ACC112 (cell line): ENCODE results near the gene IRGQ.

ENCODE experiments used
- H2AFZ ChIP-seq: fragments of 200-600 bp; sonication (generic); one replicate; pipeline ENCODE4 v1.6.0; 2017; ENCODE audit warnings: antibody characterized with exemption, low read length; ENCODE audit not compliant: unreplicated experiment
- H3K27ac ChIP-seq: fragments of 200-600 bp; sonication (generic); 2 replicates; pipeline ENCODE4 v1.5.1; 2014; ENCODE audit warnings: low read depth, mild to moderate bottlenecking, antibody characterized with exemption, low read length, moderate library complexity
- H3K27me3 ChIP-seq: fragments of 200-600 bp; sonication (generic); 2 replicates; pipeline ENCODE4 v1.6.1; 2014; ENCODE audit warnings: mild to moderate bottlenecking, antibody characterized with exemption, low read length, moderate library complexity, mixed read lengths; ENCODE audit not compliant: insufficient read depth
- H3K36me3 ChIP-seq: fragments of 200-600 bp; sonication (generic); 2 replicates; pipeline ENCODE4 v1.6.1; 2016; ENCODE audit warnings: mild to moderate bottlenecking, antibody characterized with exemption, low read length, moderate library complexity, mixed read lengths; ENCODE audit not compliant: insufficient read depth
- H3K4me1 ChIP-seq: fragments of 200-600 bp; sonication (generic); one replicate; pipeline ENCODE4 v1.6.1; 2016; ENCODE audit warnings: low read length, mixed read lengths; ENCODE audit not compliant: insufficient read depth, unreplicated experiment, control insufficient read depth
- H3K4me3 ChIP-seq: fragments of 200-600 bp; sonication (generic); 2 replicates; pipeline ENCODE4 v1.5.1; 2014; ENCODE audit warnings: mild to moderate bottlenecking, low read depth, low read length
- H3K79me2 ChIP-seq: fragments of 200-600 bp; sonication (generic); one replicate; pipeline ENCODE4 v1.6.0; 2016; ENCODE audit warnings: low read length; ENCODE audit not compliant: control insufficient read depth, unreplicated experiment, insufficient read depth

Gene IRGQ

GRCh38 chr19:43595999-43596841, at the start of gene IRGQ, which contains the start of gene ZNF576:
Gene IRGQ, minus strand, starts transcription at chr19:43596134. Its CDS starts 796 bp downstream, at chr19:43595338.
Gene ZNF576, plus strand, starts transcription at chr19:43596595. Its CDS starts 514 bp downstream, at chr19:43597109.
- peak within 1 kb of the TSS; percentile 84 for H2AFZ ChIP-seq
- H3K4me1 ChIP-seq = peaks cover 10% of the 10 kb centered on the region
- H3K4me3 ChIP-seq = peak within 1 kb of the TSS; percentile 91
- peaks cover 32% of the 10 kb centered on the region for H3K79me2 ChIP-seq
- peak within 1 kb of the TSS; percentile 94 for H3K27ac ChIP-seq
- no peaks in the 10 kb centered on the region for H3K36me3 ChIP-seq
- no peaks in the 10 kb centered on the region for H3K27me3 ChIP-seq

GRCh38 chr19:43644181-43644580, 48.2 kb upstream of the IRGQ start:
- Histone ChIP-seq H3K4me3 (no peak overlapping the region), H3K79me2 (no peaks in the 10 kb centered on the region), H3K4me1 (no peaks in the 10 kb centered on the region), H3K27ac (no peak overlapping the region), H3K36me3 (peaks cover 6% of the 10 kb centered on the region; the same call in 1 of the 2 replicates), H2AFZ (no peak overlapping the region), H3K27me3 (peaks cover 7% of the 10 kb centered on the region)

DNA sequence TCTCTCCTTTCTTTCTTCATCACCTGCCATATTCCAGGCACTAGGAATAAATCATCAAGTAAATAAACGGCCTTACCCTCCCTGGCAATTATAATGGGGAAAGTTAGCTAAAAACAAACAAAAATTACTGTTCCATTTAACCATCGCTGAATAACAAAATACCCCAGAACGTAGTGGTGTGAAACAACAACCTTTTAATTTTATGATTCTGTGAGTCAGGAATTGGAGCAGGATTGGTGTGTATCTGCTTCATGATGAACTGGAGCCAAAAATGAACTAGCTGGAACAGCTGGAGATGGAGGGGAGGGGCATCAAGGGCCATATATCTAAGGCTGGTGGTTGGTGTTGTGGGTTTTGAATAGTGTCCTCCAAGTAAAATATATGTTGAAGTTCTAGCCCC, 47.4 kb upstream of the IRGQ start:
- no peaks in the 10 kb centered on the region for H3K4me1 ChIP-seq
- H3K27me3 ChIP-seq = peaks cover 15% of the 10 kb centered on the region
- H3K4me3 ChIP-seq = no peak overlapping the region
- no peak overlapping the region for H2AFZ ChIP-seq
- no peaks in the 10 kb centered on the region for H3K79me2 ChIP-seq
- H3K36me3 ChIP-seq = peaks cover 3% of the 10 kb centered on the region; the same call in 1 of the 2 replicates
- no peak overlapping the region for H3K27ac ChIP-seq

- Histone ChIP-seq H3K27ac (no peak overlapping the region), H3K4me1 (no peaks in the 10 kb centered on the region), H2AFZ (no peak overlapping the region), H3K79me2 (no peaks in the 10 kb centered on the region), H3K27me3 (peaks cover 23% of the 10 kb centered on the region), H3K4me3 (no peak overlapping the region), H3K36me3 (peaks cover 3% of the 10 kb centered on the region; the same call in 1 of the 2 replicates)
These were observed 46.6 kb upstream of the IRGQ start for GRCh38 chr19:43642531-43642930.

DNA sequence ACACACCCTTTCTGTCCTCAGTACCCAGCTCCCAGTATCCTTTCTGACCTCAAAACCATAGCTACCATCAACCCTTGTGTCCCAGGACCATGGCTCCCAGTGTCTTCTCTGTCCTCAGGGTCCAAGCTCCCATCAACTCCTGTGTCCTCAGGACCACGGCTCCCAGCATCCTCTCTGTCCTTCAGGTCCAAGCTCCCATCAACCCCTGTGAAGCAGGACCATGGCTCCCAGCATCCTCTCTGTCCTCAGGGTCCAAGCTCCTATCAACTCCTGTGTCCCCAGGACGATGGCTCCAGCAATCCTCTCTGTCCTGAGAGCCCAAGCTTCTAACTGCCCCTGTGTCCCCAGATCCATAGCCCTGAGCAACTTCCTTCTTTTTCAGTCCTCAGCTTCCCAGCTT, 45.4 kb upstream of the IRGQ start:
- Histone ChIP-seq H3K79me2 (no peaks in the 10 kb centered on the region), H2AFZ (no peak overlapping the region)

DNA sequence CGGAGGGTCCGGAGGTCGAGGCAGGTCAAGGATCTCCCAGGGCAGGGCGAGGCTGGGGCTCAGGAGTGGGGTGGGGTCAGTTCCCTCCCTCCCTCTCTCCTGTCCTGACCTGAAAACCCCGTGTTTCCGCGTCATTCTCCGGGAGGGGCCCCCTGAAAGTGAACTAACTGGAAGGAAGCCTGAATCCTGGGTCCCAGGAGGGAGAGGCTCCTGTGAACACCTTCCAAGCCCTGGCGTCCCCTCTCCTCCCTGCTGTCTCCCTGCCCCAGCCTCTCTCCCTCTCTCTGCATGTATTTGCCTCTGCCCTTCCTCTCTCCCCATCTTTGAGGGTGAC, 44.5 kb upstream of the IRGQ start:
- Histone ChIP-seq H3K27me3 (peaks cover 29% of the 10 kb centered on the region), H2AFZ (no peak overlapping the region), H3K79me2 (no peaks in the 10 kb centered on the region), H3K4me1 (peaks cover 10% of the 10 kb centered on the region), H3K4me3 (peak overlapping the region; percentile 72), H3K27ac (no peak overlapping the region), H3K36me3 (no peaks in the 10 kb centered on the region)

More for the DNA sequence above, 45.4 kb upstream of the IRGQ start:
- Histone ChIP-seq H3K36me3 (no peaks in the 10 kb centered on the region), H3K27ac (no peak overlapping the region), H3K4me3 (no peak overlapping the region), H3K27me3 (peaks cover 29% of the 10 kb centered on the region), H3K4me1 (peaks cover 1% of the 10 kb centered on the region)

- Histone ChIP-seq H3K27ac (no peak within 1 kb of the TSS), H3K36me3 (no peaks in the 10 kb centered on the region), H2AFZ (no peak within 1 kb of the TSS), H3K27me3 (peaks cover 29% of the 10 kb centered on the region), H3K4me1 (peaks cover 17% of the 10 kb centered on the region), H3K79me2 (no peaks in the 10 kb centered on the region), H3K4me3 (peak within 1 kb of the TSS; percentile 72)
These were observed 43.8 kb upstream of the IRGQ start, which contains the start of gene CADM4 for GRCh38 chr19:43639519-43640423. Gene CADM4, minus strand, starts transcription at chr19:43639850. Its CDS starts 60 bp downstream, at chr19:43639790.

DNA sequence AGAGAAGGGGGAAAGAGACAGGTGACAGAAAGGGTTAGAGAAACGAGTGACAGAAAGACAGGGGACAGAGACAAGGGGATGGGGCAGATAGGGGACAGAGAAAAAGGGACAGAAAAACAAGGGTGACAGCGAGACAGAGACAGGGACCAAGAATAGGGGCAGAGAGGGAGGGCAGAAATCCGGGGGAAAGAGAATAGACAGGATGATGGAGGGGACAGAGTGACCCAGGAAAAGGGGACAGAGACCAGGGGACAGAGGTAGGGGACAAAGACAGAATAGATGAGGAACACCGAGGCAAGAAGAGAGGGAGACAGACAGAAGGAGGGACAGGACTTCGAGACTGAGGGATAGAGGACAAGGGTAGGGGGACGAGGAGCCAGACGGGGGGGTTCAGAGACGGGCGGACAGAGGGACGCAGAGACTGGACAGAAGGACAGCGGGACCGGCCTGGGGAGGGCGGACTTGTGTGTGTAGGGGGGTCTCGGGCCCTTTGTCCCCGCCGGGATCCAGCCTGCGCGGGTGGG, 43.1 kb upstream of the IRGQ start:
- Histone ChIP-seq H3K36me3 (no peaks in the 10 kb centered on the region), H2AFZ (no peak overlapping the region), H3K79me2 (no peaks in the 10 kb centered on the region), H3K4me3 (no peak overlapping the region; the same call in 1 of the 2 replicates), H3K4me1 (peaks cover 21% of the 10 kb centered on the region), H3K27me3 (peaks cover 29% of the 10 kb centered on the region), H3K27ac (no peak overlapping the region)

- Histone ChIP-seq H3K27ac (no peak overlapping the region), H3K27me3 (peaks cover 29% of the 10 kb centered on the region), H3K36me3 (no peaks in the 10 kb centered on the region), H2AFZ (no peak overlapping the region), H3K79me2 (no peaks in the 10 kb centered on the region), H3K4me3 (no peak overlapping the region; the same call in 1 of the 2 replicates), H3K4me1 (peaks cover 21% of the 10 kb centered on the region)
These were observed 42.5 kb upstream of the IRGQ start for GRCh38 chr19:43638214-43638994.
